KBM-7 (cell line): Measurements from ENCODE around the gene THADA.

Experiments
- DNase-seq: peaks from one replicate; pipeline ENCODE4 v3.0.0-alpha.2; 2015
- in situ Hi-C: fragments of 300-500 bp; cut with MboI; formaldehyde crosslinking; loops from 2 replicates; pipeline ENCODE4 v1.14.3; 2020; ENCODE audit warnings: low sequenced_read_pairs, low pct_unique_long_range_greater_than_20kb, mixed read lengths

The THADA gene

GRCh38 chr2:43259512-43259911, 336.3 kb downstream of the THADA start:
- in situ Hi-C loops, result no loop called here
- no peak for DNase-seq

GRCh38 chr2:43258547-43259156, 337.2 kb downstream of the THADA start:
- DNase-seq, result no peak
- in situ Hi-C loops, result no loop called here

- no peak for DNase-seq
- in situ Hi-C loops, result no loop called here
Observed at GRCh38 chr2:43255296-43255910, 340.4 kb downstream of the THADA start.

- in situ Hi-C loops, result no loop called here
- no peak for DNase-seq
Observed at GRCh38 chr2:43254331-43254730, 341.5 kb downstream of the THADA start.

- DNase-seq, result no peak
- in situ Hi-C loops, result no loop called here
Observed at GRCh38 chr2:43251171-43251731, 344.6 kb downstream of the THADA start.

GRCh38 chr2:43250015-43250414, 345.8 kb downstream of the THADA start:
- in situ Hi-C loops, result no loop called here
- DNase-seq, result no peak

- in situ Hi-C loops, result no loop called here
- DNase-seq, result no peak
Observed at GRCh38 chr2:43248621-43249020, 347.2 kb downstream of the THADA start.

GRCh38 chr2:43246641-43247040, 349.2 kb downstream of the THADA start:
- DNase-seq, result no peak
- in situ Hi-C loops, result no loop called here

GRCh38 chr2:43241558-43241957, 354.3 kb downstream of the THADA start:
- no peak for DNase-seq
- in situ Hi-C loops, result no loop called here

- no peak for DNase-seq
- in situ Hi-C loops, result no loop called here
Observed at GRCh38 chr2:43240766-43241150, 355.1 kb downstream of the THADA start.

- DNase-seq, result peak; percentile 28
- in situ Hi-C loops, result loop anchor here (10.0 kb wide), 1 partner anchor 395 kb away; no protein-coding TSS in a partner anchor
Observed at GRCh38 chr2:43239981-43240765, 355.7 kb downstream of the THADA start.

- no peak for DNase-seq
Observed at GRCh38 chr2:43238813-43239212, 357.0 kb downstream of the THADA start.

GRCh38 chr2:43238176-43238575, 357.7 kb downstream of the THADA start:
- in situ Hi-C loops, result loop anchor here (10.0 kb wide), 1 partner anchor 393 kb away; no protein-coding TSS in a partner anchor
- DNase-seq, result no peak

More at GRCh38 chr2:43238813-43239212, 357.0 kb downstream of the THADA start:
- in situ Hi-C loops, result loop anchor here (10.0 kb wide), 1 partner anchor 394 kb away; no protein-coding TSS in a partner anchor

- DNase-seq, result peak; percentile 32
- in situ Hi-C loops, result loop anchor here (10.0 kb wide), 1 partner anchor 389 kb away; no protein-coding TSS in a partner anchor
Observed at GRCh38 chr2:43233218-43234212, 362.3 kb downstream of the THADA start.

- in situ Hi-C loops, result loop anchor here (10.0 kb wide), 1 partner anchor 386 kb away; no protein-coding TSS in a partner anchor
- DNase-seq, result no peak
Observed at GRCh38 chr2:43230951-43231827, 364.6 kb downstream of the THADA start.

GRCh38 chr2:43230351-43230885, 365.4 kb downstream of the THADA start:
- no peak for DNase-seq
- in situ Hi-C loops, result loop anchor here (10.0 kb wide), 1 partner anchor 386 kb away; no protein-coding TSS in a partner anchor
